NB4 (cell line): ENCODE measurements around the gene RGS3.

Experiments used
- DNase-seq: peaks from one replicate; pipeline ENCODE4 v3.0.0; 2010; ENCODE audit warnings: low read depth
- H3K4me3 ChIP-seq: one replicate; pipeline ENCODE4 v1.5.1; 2011; ENCODE audit warnings: mild to moderate bottlenecking, low read depth, low read length, moderate library complexity
- CTCF ChIP-seq: IDR thresholded peaks from one replicate; pipeline ENCODE4 v1.5.1; 2012; ENCODE audit warnings: low read depth, low read length
- MAX ChIP-seq: IDR thresholded peaks from 2 replicates; pipeline ENCODE4 v1.6.1; 2011; ENCODE audit warnings: low read depth, low read length
- MYC ChIP-seq: IDR thresholded peaks from 2 replicates; pipeline ENCODE4 v1.6.1; 2011; ENCODE audit warnings: low read depth, low read length
- POLR2A ChIP-seq: IDR thresholded peaks from 2 replicates; pipeline ENCODE4 v1.6.1; 2011; ENCODE audit warnings: mild to moderate bottlenecking; ENCODE audit not compliant: insufficient read length; ENCODE audit errors: extremely low read depth

RGS3 gene

DNA sequence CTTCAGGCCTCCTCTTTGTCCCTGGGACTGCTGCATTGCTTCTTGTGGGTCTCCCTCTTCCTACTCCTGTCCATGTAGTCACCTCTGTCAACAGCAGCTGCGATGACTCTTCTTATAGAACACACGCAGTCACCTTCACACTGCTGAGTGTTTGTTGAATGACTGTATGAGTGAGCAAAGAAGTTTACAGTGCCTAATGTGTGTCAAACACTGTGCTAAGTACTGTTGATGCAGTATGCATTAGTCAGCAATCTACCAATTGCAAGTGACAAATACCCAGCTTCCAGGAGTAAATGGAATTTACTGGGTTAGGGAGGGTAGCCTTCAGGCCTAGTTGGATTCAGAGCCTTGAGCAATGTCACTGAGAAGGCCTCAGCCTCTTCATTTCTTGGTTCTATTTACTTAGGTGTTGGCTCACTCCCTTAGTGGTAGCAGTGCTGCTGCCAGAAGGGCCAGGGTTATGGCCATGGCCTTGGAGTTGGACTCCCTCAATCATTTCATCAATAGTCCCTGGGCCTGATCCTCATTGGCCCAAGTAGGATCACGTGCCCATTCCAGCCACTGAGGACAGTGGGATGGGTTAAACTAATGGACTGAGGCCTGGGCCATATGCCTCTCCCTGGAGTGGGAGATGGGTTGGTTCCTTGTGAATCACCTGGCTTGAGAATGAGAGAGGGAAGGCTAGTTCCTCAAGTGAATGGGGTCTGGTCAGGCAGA is 93.5 kb downstream of the RGS3 start:
- no peak overlapping the region for H3K4me3 ChIP-seq
- DNase-seq = no peak
- TF ChIP-seq MYC (no peak), CTCF (no peak), MAX (no peak), POLR2A (no peak)

DNA sequence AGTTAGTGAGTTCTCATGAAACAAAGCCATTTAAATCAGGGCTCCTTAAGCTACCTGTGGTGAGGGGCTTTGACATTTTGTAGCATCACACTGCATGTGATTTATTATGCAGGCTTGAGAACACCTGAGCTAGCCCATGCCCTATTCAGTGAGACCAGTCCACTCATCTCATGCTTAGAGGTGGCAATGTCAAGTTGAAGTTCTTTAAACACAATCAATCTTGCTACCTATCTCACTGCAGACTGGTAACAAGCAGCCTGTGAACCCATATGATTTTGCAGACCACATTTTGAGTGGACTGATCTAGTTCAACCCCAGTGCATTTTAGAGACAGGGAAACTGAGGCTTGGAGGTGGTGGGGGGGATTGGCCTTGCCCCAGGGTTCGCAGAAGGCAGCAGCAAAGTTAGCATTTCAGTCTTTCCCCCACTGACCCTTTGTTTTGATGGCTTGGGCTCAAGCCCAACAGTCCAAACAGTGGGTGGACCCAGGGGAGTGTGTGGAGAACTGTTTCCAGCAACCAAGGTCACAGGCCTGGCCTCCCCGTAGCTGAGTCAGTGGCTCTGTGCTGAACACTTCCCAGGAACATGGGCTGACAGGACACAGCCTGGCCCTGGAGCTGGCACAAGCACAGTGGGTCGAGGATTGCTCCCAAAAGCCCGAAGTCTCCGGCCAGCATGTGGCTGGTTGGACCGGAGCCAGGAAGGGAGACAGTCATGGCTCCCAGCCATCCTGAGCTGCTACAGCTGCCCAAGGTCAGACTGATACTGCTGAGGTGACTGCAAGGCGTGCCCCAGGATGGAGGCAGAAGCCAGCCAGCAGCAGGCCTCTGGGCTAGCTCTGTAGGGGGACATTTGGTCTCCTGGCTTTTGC is 95.3 kb downstream of the RGS3 start:
- H3K4me3 ChIP-seq = no peak overlapping the region
- TF ChIP-seq MAX = no peak
- TF ChIP-seq POLR2A = no peak
- TF ChIP-seq MYC = no peak
- no peak for TF ChIP-seq CTCF
- no peak for DNase-seq

DNA sequence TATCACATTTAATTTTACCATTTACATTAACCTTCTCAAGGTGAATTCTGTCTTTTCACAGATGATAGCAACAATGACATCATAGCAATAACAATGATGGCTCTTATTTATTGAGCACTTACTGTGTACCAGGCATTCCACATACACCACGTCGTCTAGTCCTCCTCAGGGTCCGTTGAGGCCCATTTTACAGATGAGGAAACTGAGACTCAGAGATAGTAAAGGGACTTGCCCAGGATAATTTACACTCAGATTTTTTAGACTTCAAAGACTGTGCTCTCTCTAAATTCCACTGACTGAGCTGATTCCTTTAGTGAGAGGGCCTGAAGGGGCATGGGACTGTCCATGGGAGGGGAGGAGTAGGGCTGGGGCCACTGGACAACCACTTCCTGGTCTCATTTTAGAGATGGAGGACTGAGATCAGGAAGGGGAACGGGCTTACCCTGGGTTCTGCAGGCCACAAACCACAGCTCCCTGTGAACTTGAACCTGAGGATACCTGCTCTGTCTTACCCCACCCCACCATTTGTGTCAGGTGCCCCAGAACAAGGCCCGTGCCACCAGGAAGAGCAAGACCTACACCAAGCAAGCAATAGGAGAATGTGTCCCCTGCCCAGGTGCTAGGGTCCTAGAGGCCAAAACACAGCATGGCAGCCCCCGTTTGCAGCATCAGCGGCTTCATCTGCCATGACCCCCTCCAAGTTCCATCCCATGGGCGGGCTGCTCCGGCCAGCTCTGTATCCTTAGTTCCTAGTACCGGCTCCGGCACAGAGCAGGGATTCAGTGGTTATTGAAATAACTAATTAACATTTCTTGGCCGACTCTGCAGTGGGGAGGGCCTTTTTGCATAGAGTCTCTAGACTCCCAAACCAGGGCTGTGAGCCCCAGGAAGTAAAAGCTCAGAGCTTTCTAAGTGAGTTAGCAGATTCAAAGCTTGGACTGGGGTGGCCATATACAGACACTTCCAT is 96.6 kb downstream of the RGS3 start:
- H3K4me3 ChIP-seq = no peak overlapping the region
- TF ChIP-seq POLR2A = no peak
- no peak for DNase-seq

- TF ChIP-seq CTCF (no peak), MAX (no peak), MYC (no peak), POLR2A (no peak)
These were observed 99.3 kb downstream of the RGS3 start for GRCh38 chr9:113562653-113563381.

GRCh38 chr9:113563826-113564497 is 100.4 kb downstream of the RGS3 start:
- TF ChIP-seq CTCF (no peak), MAX (no peak), MYC (no peak), POLR2A (no peak)
- no peak for DNase-seq
- H3K4me3 ChIP-seq = no peak overlapping the region

More at GRCh38 chr9:113562653-113563381, 99.3 kb downstream of the RGS3 start:
- DNase-seq = no peak
- no peak overlapping the region for H3K4me3 ChIP-seq
